ENCODE results near the gene IL22.

- TF ChIP-seq CTCF (IDR thresholded peaks at IDR 0.05; ENCODE audit: low read depth, low read length, missing input control), result no peak
- no peak for TF ChIP-seq NR2F2 (IDR thresholded peaks at IDR 0.05)
- no peak for TF ChIP-seq REST (IDR thresholded peaks at IDR 0.05)
- no peak for TF ChIP-seq SP1 (IDR thresholded peaks at IDR 0.05)
- no peak for TF ChIP-seq JUND (IDR thresholded peaks at IDR 0.05)
- TF ChIP-seq MAX (IDR thresholded peaks at IDR 0.05), result no peak
- no peak for TF ChIP-seq ATF3 (IDR thresholded peaks at IDR 0.05)
- TF ChIP-seq RXRA (IDR thresholded peaks at IDR 0.05), result no peak
- no peak for TF ChIP-seq YY1 (IDR thresholded peaks at IDR 0.05)
Measured at GRCh38 chr12:68245180-68246021, 8.0 kb downstream of the IL22 start.
